22Rv1 (cell line): ENCODE measurements around the gene NPHP4.

ENCODE experiments used
- H3K27ac ChIP-seq: fragments of 450-650 bp; 2 replicates; pipeline ENCODE4 v1.5.1; 2017
- ZFX ChIP-seq: fragments of 450-650 bp; IDR thresholded peaks from 2 replicates; pipeline ENCODE4 v1.6.1; 2017; ENCODE audit warnings: antibody characterized with exemption, borderline replicate concordance
- TF ChIP-seq, protein P1 (sequence below): fragments of 450-650 bp; IDR thresholded peaks from 2 replicates; pipeline ENCODE4 v1.5.1; 2017; ENCODE audit warnings: mild to moderate bottlenecking

NPHP4 gene

DNA sequence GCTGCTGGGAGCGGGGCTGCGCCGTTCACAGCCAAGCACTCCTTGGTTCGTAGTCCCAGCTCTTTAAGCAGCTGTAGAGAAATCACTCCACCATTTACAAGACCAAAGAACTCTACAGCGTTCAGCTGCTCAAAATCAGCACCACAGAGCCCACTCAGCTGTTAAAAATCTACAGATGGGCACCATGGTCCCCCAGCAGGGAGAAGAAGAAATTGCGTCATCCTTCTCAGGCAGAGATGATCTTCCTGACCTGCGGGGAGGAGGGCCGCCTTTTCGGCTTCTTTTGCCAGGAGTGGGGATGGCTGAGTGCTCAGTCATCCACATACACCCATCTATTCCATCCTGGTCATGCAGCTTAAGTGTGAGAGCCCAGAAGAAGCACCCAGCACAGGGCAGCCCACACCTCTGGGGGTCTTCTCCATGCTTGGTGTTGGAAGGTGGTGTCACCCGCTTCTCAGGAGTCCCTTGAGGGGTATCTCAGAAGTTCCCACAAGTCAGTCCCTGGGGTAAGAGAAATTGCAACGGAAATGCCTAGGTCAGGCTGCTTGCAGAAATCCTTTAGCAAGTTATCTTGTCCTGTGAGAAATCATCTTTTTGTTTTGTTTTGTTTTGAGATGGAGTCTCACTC is 163.8 kb downstream of the NPHP4 start:
- H3K27ac ChIP-seq: no peak overlapping the region
- no peak for TF ChIP-seq ZFX
- TF ChIP-seq, protein P1, sequence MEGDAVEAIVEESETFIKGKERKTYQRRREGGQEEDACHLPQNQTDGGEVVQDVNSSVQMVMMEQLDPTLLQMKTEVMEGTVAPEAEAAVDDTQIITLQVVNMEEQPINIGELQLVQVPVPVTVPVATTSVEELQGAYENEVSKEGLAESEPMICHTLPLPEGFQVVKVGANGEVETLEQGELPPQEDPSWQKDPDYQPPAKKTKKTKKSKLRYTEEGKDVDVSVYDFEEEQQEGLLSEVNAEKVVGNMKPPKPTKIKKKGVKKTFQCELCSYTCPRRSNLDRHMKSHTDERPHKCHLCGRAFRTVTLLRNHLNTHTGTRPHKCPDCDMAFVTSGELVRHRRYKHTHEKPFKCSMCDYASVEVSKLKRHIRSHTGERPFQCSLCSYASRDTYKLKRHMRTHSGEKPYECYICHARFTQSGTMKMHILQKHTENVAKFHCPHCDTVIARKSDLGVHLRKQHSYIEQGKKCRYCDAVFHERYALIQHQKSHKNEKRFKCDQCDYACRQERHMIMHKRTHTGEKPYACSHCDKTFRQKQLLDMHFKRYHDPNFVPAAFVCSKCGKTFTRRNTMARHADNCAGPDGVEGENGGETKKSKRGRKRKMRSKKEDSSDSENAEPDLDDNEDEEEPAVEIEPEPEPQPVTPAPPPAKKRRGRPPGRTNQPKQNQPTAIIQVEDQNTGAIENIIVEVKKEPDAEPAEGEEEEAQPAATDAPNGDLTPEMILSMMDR: no peak

DNA sequence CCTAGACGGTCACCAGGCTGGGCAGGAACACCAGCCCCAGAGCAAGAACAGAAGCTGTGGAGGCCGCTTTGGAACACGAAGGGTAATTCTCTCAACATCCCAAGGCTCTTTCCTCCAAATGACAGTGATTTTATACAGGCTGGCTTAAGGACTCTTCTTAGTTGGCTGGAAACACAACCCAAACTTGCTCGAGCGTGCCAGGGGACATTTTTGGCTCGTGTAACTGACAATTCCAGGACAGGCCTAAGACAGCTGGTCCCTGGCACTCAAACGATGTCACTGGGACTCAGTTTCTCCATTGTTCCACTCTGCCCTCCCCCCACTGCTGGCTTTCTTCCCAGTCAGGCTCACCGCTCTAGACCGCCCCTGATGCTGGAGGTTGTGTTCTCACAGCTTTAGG is 164.7 kb downstream of the NPHP4 start:
- H3K27ac ChIP-seq: no peak overlapping the region
- TF ChIP-seq, protein P1: no peak
- TF ChIP-seq ZFX: no peak

DNA sequence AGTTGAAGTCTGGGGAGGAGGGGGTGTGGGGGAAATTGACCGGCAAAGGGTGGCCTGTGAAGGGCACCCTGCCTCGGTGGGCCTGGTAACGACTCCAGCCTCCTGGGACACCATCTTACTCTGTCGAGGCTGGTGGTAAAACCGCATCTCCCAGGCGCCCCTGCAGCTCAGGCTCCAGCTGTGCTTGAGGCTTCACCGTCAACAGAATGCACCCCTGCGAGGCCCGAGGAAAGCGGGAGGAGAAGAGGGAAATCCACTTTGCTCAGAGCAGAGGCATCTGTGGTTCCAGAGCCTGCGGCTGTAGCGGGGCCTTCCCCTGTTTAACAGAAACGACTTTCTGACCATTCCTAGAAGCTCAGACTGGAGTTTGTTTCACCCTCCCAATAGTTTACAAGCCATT is 165.6 kb downstream of the NPHP4 start:
- TF ChIP-seq, protein P1: no peak
- TF ChIP-seq ZFX: no peak
- no peak overlapping the region for H3K27ac ChIP-seq

DNA sequence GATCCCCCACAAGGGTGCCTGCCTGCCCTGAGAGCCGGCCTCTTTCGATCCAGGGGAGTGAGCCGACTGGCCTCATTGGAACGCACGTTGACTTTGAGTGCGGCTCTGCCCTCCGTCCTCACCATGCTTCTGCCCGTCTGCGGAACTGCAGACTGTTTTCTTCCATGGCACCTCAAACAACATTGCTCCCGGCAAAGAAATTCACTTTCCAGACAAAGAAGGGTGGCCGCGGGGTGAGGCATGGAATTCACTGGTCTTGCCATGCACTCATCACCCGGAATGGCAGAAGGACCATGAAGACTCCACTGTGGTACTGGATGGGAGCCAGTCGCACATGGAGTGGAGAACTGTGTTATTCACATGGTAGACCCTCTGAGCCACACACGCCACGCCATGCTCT is 169.5 kb downstream of the NPHP4 start:
- H3K27ac ChIP-seq: no peak overlapping the region
- TF ChIP-seq, protein P1: no peak
- TF ChIP-seq ZFX: no peak

DNA sequence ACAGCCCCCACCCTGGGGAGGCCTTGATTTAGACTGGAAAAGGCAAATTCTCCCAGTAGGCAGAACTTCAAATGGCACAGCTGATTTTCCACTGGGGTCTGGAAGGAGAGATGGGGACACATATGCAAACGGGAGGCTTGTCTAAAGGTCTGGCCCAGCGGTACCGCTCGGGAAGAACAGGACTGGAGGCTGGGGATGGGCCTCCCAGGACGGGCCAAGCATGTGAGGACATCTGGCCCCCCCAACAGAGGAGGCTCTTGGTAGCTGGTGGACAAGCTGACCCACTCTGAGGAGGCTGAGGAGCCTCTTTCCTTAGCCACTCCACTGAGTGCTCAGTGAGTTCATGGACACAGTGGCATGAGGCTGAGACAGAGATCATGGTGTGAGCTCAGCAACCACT is 170.0 kb downstream of the NPHP4 start:
- H3K27ac ChIP-seq: no peak overlapping the region
- TF ChIP-seq ZFX: no peak
- TF ChIP-seq, protein P1: no peak

DNA sequence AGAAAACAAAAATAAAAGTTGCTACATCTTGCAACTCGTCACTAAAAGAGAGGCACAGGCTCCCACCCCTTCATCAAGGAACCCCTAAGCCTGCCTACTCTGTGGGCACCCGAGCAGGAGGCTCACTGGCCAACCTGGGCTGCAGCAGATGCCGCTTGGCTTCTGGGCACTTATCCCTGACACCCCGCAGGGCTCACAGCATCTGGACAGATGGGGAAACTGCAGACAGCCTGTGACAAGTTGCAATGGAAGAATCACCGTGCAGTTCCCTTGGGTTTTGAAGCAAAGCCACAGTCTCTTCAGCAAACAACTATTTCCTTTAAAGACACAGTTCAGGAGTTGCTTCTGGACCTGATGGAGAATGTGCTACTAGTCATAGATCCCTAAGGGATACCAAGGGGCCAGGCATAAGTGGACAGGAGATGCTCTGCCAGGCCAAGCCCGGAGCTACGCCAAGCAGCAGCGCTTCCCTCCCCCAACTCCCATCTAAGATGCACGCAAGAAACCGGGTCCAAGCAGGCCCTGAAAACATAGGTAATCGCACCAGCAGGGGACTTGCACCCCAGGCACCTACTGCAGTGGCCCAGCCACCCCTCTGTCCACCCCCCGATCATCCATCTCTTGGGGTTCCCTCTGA is 170.6 kb downstream of the NPHP4 start:
- no peak overlapping the region for H3K27ac ChIP-seq
- TF ChIP-seq, protein P1: no peak
- no peak for TF ChIP-seq ZFX

DNA sequence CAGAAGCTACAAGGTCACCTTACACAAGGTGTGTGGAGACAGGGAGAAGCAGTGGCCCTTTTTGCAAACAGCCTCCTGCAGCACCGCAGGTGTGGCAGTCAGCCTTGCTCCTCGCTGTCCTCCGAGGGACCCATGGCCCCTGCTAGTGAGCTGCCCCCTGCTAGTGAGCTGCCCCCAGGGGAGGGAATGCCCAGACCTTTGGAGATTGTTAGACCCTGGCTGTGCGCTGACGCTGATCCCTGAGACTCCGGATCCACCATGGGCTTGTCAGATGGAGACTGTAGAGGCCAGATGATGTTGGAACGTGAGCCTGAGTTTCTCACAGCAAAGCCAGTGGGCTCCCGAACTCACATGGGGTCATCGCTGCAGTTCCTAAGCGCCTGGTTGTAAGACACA is 172.2 kb downstream of the NPHP4 start:
- H3K27ac ChIP-seq: no peak overlapping the region
- TF ChIP-seq, protein P1: no peak
- no peak for TF ChIP-seq ZFX
